IPS-20b (cell line): ENCODE results near the gene ALPL.
A peak's percentile ranks its signal among the peaks of the same experiment; 100 is the strongest.

ENCODE experiments used
- H3K27ac ChIP-seq: one replicate; pipeline ENCODE4 v1.5.1; 2013; ENCODE audit warnings: low read length
- H3K27me3 ChIP-seq: 2 replicates; pipeline ENCODE4 v1.6.1; 2013; ENCODE audit warnings: mild to moderate bottlenecking, low read length, inconsistent platforms; ENCODE audit not compliant: insufficient read depth
- H3K36me3 ChIP-seq: 2 replicates; pipeline ENCODE4 v1.6.1; 2013; ENCODE audit warnings: low read depth, mild to moderate bottlenecking, inconsistent platforms, low read length, moderate library complexity; ENCODE audit not compliant: insufficient read depth
- H3K4me1 ChIP-seq: 2 replicates; pipeline ENCODE4 v1.6.1; 2013; ENCODE audit warnings: mild to moderate bottlenecking, control low read depth, inconsistent platforms, low read length, moderate library complexity; ENCODE audit not compliant: insufficient read depth
- H3K4me3 ChIP-seq: 2 replicates; pipeline ENCODE4 v1.5.1; 2013; ENCODE audit warnings: mild to moderate bottlenecking, low read length, inconsistent platforms
- H3K9ac ChIP-seq: 2 replicates; pipeline ENCODE4 v1.6.1; 2013; ENCODE audit warnings: low read depth, mild to moderate bottlenecking, inconsistent platforms, low read length, moderate library complexity
- H3K9me3 ChIP-seq: 2 replicates; pipeline ENCODE4 v1.6.1; 2013; ENCODE audit warnings: mild to moderate bottlenecking, low read depth, low read length, inconsistent platforms; ENCODE audit not compliant: insufficient read depth

Gene ALPL

GRCh38 chr1:21534674-21535378, 25.6 kb downstream of the ALPL start:
- Histone ChIP-seq H3K27ac (no peak overlapping the region), H3K9ac (0 out of 2 replicates have a peak overlapping the region, but pooled peaks have one; percentile 15), H3K36me3 (no peaks in the 10 kb centered on the region), H3K4me3 (no peak overlapping the region), H3K9me3 (no peaks in the 10 kb centered on the region), H3K4me1 (peaks cover 16% of the 10 kb centered on the region), H3K27me3 (no peaks in the 10 kb centered on the region)

GRCh38 chr1:21536218-21536617, 27.0 kb downstream of the ALPL start:
- no peaks in the 10 kb centered on the region for H3K9me3 ChIP-seq
- no peaks in the 10 kb centered on the region for H3K27me3 ChIP-seq
- no peak overlapping the region for H3K27ac ChIP-seq
- H3K9ac ChIP-seq, result no peak overlapping the region
- H3K36me3 ChIP-seq, result no peaks in the 10 kb centered on the region
- H3K4me1 ChIP-seq, result peaks cover 15% of the 10 kb centered on the region; the same call in 1 of the 2 replicates
- H3K4me3 ChIP-seq, result no peak overlapping the region

GRCh38 chr1:21537511-21537931, 28.3 kb downstream of the ALPL start:
- Histone ChIP-seq H3K9me3 (no peaks in the 10 kb centered on the region), H3K27me3 (no peaks in the 10 kb centered on the region), H3K4me3 (no peak overlapping the region), H3K27ac (peak overlapping the region; percentile 40), H3K4me1 (peaks cover 15% of the 10 kb centered on the region; the same call in 1 of the 2 replicates), H3K9ac (peak overlapping the region; percentile 51), H3K36me3 (no peaks in the 10 kb centered on the region)

- peaks cover 15% of the 10 kb centered on the region; the same call in 1 of the 2 replicates for H3K4me1 ChIP-seq
- H3K36me3 ChIP-seq, result no peaks in the 10 kb centered on the region
- no peak overlapping the region for H3K4me3 ChIP-seq
- H3K27me3 ChIP-seq, result no peaks in the 10 kb centered on the region
- peak overlapping the region; percentile 40 for H3K27ac ChIP-seq
- no peaks in the 10 kb centered on the region for H3K9me3 ChIP-seq
- H3K9ac ChIP-seq, result peak overlapping the region; percentile 51; the same call in 1 of the 2 replicates
Measured at GRCh38 chr1:21537932-21538630, 28.9 kb downstream of the ALPL start.

- H3K9me3 ChIP-seq, result no peaks in the 10 kb centered on the region
- no peak overlapping the region for H3K4me3 ChIP-seq
- no peaks in the 10 kb centered on the region for H3K27me3 ChIP-seq
- no peaks in the 10 kb centered on the region for H3K36me3 ChIP-seq
- H3K27ac ChIP-seq, result no peak overlapping the region
- no peak overlapping the region for H3K9ac ChIP-seq
- H3K4me1 ChIP-seq, result peaks cover 15% of the 10 kb centered on the region; the same call in 1 of the 2 replicates
Measured at GRCh38 chr1:21539933-21540332, 30.7 kb downstream of the ALPL start.

- Histone ChIP-seq H3K27me3 (no peaks in the 10 kb centered on the region), H3K9me3 (no peaks in the 10 kb centered on the region), H3K4me1 (peaks cover 15% of the 10 kb centered on the region; the same call in 1 of the 2 replicates), H3K36me3 (no peaks in the 10 kb centered on the region), H3K9ac (no peak overlapping the region), H3K27ac (no peak overlapping the region), H3K4me3 (no peak overlapping the region)
Measured at GRCh38 chr1:21541329-21541728, 32.1 kb downstream of the ALPL start.

GRCh38 chr1:21541835-21542234, 32.6 kb downstream of the ALPL start:
- H3K9me3 ChIP-seq, result no peaks in the 10 kb centered on the region
- H3K27me3 ChIP-seq, result no peaks in the 10 kb centered on the region
- no peak overlapping the region for H3K9ac ChIP-seq
- H3K4me3 ChIP-seq, result no peak overlapping the region
- no peaks in the 10 kb centered on the region for H3K36me3 ChIP-seq
- no peak overlapping the region for H3K27ac ChIP-seq
- H3K4me1 ChIP-seq, result peaks cover 17% of the 10 kb centered on the region; the same call in 1 of the 2 replicates

GRCh38 chr1:21543598-21543997, 34.4 kb downstream of the ALPL start:
- no peak overlapping the region for H3K9ac ChIP-seq
- no peaks in the 10 kb centered on the region for H3K36me3 ChIP-seq
- H3K27me3 ChIP-seq, result no peaks in the 10 kb centered on the region
- no peak overlapping the region for H3K4me3 ChIP-seq
- no peaks in the 10 kb centered on the region for H3K9me3 ChIP-seq
- H3K27ac ChIP-seq, result no peak overlapping the region
- H3K4me1 ChIP-seq, result peaks cover 16% of the 10 kb centered on the region; the same call in 1 of the 2 replicates

- Histone ChIP-seq H3K4me1 (peaks cover 16% of the 10 kb centered on the region; the same call in 1 of the 2 replicates), H3K9me3 (no peaks in the 10 kb centered on the region), H3K36me3 (no peaks in the 10 kb centered on the region), H3K27ac (no peak overlapping the region), H3K27me3 (no peaks in the 10 kb centered on the region), H3K4me3 (no peak overlapping the region), H3K9ac (no peak overlapping the region)
Measured at GRCh38 chr1:21544095-21544494, 34.9 kb downstream of the ALPL start.

- Histone ChIP-seq H3K9ac (no peak overlapping the region), H3K4me3 (no peak overlapping the region), H3K27ac (no peak overlapping the region), H3K36me3 (no peaks in the 10 kb centered on the region), H3K9me3 (no peaks in the 10 kb centered on the region), H3K4me1 (peaks cover 11% of the 10 kb centered on the region; the same call in 1 of the 2 replicates), H3K27me3 (no peaks in the 10 kb centered on the region)
Measured at GRCh38 chr1:21546122-21546825, 37.1 kb downstream of the ALPL start.

GRCh38 chr1:21547876-21548275, 38.7 kb downstream of the ALPL start:
- Histone ChIP-seq H3K27me3 (no peaks in the 10 kb centered on the region), H3K27ac (no peak overlapping the region), H3K4me3 (no peak overlapping the region), H3K36me3 (no peaks in the 10 kb centered on the region), H3K9me3 (no peaks in the 10 kb centered on the region), H3K4me1 (peaks cover 15% of the 10 kb centered on the region), H3K9ac (no peak overlapping the region)
